ENCODE results near the gene METTL17.

GRCh38 chr14:21030531-21030930 lies 40.8 kb downstream of the METTL17 start:
- TF ChIP-seq POLR2A (IDR thresholded peaks at IDR 0.05) (no peak), CTCF (IDR thresholded peaks at IDR 0.05) (no peak)

Measured in thyroid gland (tissue), 4 donors.